Activated T-cell treated with anti-CD3 and anti-CD28 coated beads for 48 hours (primary cell): ENCODE data around the gene AFF3.
"Not testable (repeated sequence)": the region's sequence is repeated elsewhere in the genome, so short reads cannot be mapped to it uniquely, and the experiment has no call there.

Experiments used
- DNase-seq: peaks from one replicate; pipeline ENCODE4 v3.0.0-alpha.2; 2020; ENCODE audit warnings: low read depth

AFF3 gene

DNA sequence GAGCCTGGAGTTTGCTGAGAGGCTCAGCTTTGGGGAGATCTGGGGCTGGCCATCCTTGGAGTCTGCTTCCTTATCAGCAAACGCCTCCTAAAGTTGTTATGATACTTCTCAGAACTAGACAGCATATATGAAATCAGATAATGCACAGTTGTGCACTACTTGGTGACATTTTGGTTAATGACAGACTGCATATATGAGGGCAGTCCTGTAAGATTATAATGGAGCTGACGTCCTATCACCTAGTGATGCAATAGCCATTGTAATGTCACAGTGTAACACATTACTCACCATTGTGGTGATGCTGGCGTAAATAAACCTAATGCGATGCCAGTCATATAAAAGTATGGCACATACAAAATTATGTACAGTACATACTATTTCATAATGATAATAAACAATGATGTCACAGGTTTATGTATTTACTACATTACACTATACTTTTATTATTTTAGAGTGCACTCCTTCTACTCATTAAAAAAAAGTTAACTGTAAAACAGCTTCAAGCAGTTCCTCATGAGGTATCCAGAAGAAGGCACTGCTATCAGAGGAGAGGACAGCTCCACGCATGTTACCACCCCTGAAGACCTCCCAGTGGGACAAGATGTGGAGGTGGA, 354.5 kb downstream of the AFF3 start:
- no peak for DNase-seq

- no peak for DNase-seq
These were observed 355.6 kb downstream of the AFF3 start for GRCh38 chr2:99786636-99787390.

DNA sequence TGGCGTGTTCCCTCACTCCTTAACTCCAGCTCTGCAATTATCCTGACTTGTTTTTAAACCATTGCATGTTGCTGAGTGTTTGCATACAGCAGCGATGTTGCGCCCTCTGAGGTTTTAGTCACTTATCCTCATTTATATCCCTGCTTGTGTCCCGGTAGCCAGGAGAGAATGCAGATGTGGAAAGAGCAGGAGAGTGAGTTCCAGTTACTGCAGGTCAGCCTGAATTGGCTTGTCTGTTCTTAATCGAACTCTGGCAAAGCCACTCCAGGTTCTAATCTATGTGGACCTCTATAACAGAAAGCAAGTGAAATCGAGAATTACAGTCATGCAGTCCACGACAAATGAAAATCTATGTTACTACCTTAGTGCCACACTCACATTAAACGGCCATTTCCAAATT, 357.4 kb downstream of the AFF3 start:
- DNase-seq: no peak

DNA sequence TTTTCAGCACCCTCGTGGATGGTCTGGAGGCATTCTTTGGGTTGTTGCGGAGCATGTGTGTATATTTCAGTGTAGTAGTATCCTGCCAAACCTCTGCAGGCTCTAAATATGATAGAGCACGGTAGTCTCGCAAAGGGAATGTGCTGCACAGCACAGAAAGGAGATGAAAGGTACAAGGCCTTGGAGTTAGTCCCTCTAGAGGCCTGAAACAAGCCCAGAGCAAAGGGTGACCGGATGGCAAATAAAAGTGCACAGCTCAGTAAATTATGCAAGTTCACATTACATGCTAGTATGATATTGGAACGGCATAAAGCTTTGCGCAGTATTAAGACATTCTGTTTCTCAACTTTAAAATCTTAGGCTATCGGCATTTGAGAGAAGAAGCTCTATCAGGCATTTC, 358.1 kb downstream of the AFF3 start:
- no peak for DNase-seq

DNA sequence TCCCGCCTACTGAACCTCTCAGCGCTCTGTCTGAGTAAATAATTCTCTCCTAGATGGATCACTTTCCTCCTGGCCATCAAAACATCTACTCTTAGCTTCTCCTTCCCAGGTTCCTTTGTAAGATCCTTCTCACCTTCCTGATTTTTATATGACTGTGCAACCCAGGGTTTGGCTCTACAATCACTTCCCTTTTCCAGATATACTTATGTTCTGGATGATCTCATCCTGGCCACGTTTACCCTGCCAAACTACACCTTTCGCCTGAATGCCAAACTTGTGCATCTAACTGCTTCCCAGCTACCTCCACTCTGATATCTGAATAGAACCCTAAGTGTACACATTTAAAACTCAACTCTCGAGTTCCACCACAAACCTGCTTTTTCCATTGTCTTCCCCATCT, 362.1 kb downstream of the AFF3 start:
- DNase-seq: no peak

DNA sequence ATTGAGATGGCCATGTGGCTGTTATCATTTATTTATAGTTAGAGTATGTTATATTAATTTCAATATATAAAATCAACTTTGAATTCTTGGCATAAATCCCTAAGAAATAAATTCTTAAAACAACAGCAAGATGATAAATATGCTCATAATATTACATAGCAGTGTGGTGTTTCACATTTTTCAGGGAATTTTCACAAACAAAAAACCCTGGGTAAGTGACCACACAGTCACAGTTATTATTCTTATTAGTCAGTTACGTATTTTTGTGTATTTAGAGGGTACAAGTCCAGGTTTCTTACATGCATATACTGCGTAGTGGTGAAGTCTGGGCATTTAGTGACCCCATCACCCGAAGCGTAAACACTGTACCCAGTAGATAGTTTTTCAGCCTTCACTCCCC, 363.1 kb downstream of the AFF3 start:
- no peak for DNase-seq

- no peak for DNase-seq
These were observed 364.6 kb downstream of the AFF3 start for GRCh38 chr2:99777656-99778290.

- no peak for DNase-seq
These were observed 365.3 kb downstream of the AFF3 start for GRCh38 chr2:99776906-99777646.

GRCh38 chr2:99776206-99776905, 366.0 kb downstream of the AFF3 start:
- DNase-seq: no peak

GRCh38 chr2:99775585-99775984, 366.8 kb downstream of the AFF3 start:
- DNase-seq: no peak

GRCh38 chr2:99773642-99774041, 368.7 kb downstream of the AFF3 start:
- DNase-seq: not testable (repeated sequence)

DNA sequence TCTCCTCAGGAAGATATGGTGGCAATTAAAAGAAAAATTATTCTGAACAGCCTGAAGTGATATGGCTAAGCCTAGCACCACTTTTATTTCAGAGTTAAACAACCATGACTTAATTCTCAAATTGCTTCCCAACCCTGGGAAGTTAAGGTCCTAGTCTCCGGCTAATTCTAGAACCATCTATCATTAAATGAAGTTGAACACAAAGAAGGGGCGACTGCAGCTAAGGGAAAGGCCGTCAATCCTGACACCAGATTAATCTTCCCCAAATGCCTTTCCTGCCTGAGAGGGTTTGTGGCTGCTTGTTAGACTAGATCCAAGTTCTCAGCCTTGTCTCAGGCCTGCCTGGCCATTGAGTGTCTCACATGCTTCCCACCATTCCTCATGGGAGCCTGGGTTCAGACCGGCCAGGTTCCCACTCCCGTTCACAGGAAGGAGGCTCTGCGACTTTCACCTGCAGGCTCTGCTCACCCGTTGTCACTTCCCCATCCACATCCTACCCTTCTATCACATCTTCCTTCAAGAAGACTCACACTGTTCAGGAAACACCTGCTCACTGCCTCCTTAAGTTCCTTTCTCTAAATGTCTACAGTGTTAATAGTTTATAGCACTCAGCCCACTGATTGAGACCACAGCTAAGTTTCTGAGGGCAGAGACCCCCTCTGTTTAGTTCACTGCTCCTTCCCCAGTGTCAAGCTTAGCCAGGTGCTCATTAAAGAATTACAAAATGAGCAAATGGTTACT, 369.6 kb downstream of the AFF3 start:
- DNase-seq: no peak

- DNase-seq: no peak
These were observed 370.6 kb downstream of the AFF3 start for GRCh38 chr2:99771681-99772333.

GRCh38 chr2:99770876-99771275, 371.5 kb downstream of the AFF3 start:
- no peak for DNase-seq

DNA sequence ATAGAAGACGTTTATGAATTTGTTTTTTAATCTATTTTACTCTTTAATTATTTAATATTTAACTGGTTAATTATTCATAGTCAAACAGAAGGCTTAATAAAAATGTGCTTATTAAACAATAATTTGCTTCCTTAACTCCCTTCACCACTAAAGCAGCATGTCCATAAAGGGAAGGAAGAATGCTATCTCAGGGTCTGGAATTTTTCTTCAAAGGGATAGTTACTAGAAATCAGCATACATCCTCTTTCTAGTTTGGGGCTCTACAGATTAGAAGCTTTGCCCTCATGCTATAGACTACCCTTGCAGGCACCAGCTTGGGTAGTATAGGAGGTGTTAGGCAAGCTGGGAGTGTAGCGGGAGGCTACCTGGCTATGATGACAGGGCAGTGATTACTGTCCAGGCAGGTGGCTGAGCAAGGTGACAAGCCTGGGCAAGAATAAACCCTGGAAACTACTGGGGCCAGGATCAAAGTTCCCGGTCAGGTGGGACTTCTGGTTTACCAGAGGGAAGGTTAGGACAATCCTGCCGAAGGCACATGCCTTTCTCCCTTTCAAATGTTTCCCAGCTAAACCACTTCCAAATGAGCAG, 376.6 kb downstream of the AFF3 start:
- no peak for DNase-seq

DNA sequence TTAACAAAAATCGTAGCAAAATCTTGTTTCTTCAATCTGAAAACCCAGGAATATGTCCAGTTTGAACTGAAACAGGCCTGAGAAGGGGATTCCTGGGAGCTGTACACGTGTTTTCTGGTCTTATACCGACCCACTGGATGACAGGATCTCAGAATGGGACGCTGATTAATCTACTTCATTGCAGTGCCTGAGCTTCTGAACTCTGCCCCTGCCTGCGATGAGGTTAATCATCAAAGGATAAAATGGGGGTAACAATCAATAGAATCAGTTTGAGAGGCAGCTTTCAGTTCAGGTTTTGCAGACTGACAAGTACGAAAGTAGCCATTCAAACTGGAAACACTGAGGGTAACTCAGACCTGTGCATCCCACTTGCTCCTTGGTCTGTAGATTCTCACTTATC, 378.6 kb downstream of the AFF3 start:
- no peak for DNase-seq

- DNase-seq: no peak
These were observed 379.7 kb downstream of the AFF3 start for GRCh38 chr2:99762714-99763113.

DNA sequence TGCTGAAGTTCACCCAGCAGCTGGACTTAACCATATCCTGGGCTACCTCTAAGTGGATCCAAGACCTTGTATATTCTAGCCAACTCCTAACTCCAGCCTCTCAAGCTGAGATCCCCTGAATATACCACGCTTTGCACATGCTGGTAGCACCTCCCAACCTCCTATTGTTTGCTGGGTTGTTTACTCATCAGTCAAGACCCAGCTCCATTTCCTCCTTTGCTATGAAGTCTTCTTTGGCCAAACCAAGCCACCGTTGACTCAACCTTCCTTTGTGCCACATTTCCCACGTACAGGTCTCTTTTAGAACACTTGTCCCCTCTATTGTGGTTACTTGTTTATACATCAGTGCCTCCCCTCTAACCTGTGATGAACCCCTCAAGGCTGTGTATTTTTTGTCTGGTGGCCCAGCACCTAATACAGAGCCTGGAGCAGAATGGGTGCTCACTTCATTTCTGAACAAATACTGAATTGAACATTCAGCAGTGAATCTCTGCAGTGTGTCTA, 384.7 kb downstream of the AFF3 start:
- no peak for DNase-seq

GRCh38 chr2:99756059-99756458, 386.3 kb downstream of the AFF3 start:
- DNase-seq: no peak

GRCh38 chr2:99754210-99754609, 388.2 kb downstream of the AFF3 start:
- DNase-seq: no peak
